ENCODE measurements around the gene COL27A1.

The COL27A1 gene

GRCh38 chr9:114207845-114208244 is 52.5 kb downstream of the COL27A1 start:
- no peak for DNase-seq

GRCh38 chr9:114209151-114209550 is 53.8 kb downstream of the COL27A1 start:
- DNase-seq: no peak

GRCh38 chr9:114210136-114210535 is 54.8 kb downstream of the COL27A1 start:
- no peak for DNase-seq

- no peak for DNase-seq
Measured at GRCh38 chr9:114210691-114211276, 55.4 kb downstream of the COL27A1 start.

- no peak for DNase-seq
Measured at GRCh38 chr9:114212826-114213225, 57.5 kb downstream of the COL27A1 start.

- no peak for DNase-seq
Measured at GRCh38 chr9:114213566-114213965, 58.2 kb downstream of the COL27A1 start.

GRCh38 chr9:114214181-114214580 is 58.8 kb downstream of the COL27A1 start:
- no peak for DNase-seq

GRCh38 chr9:114214686-114215414 is 59.5 kb downstream of the COL27A1 start:
- DNase-seq: no peak

GRCh38 chr9:114216081-114216480 is 60.7 kb downstream of the COL27A1 start:
- no peak for DNase-seq

GRCh38 chr9:114216976-114217375 is 61.6 kb downstream of the COL27A1 start:
- no peak for DNase-seq

GRCh38 chr9:114218264-114219120 is 63.2 kb downstream of the COL27A1 start:
- DNase-seq: no peak

GRCh38 chr9:114220061-114220541 is 64.8 kb downstream of the COL27A1 start:
- DNase-seq: no peak

- no peak for DNase-seq
Measured at GRCh38 chr9:114221706-114222465, 66.5 kb downstream of the COL27A1 start.

GRCh38 chr9:114223564-114224246 is 68.4 kb downstream of the COL27A1 start:
- peak; percentile 24 for DNase-seq

- DNase-seq: no peak
Measured at GRCh38 chr9:114224247-114224610, 68.9 kb downstream of the COL27A1 start.

- no peak for DNase-seq
Measured at GRCh38 chr9:114225561-114226212, 70.3 kb downstream of the COL27A1 start.

GRCh38 chr9:114226246-114227055 is 71.1 kb downstream of the COL27A1 start:
- DNase-seq: no peak

- no peak for DNase-seq
Measured at GRCh38 chr9:114227288-114228015, 72.1 kb downstream of the COL27A1 start.

GRCh38 chr9:114228016-114228808 is 72.9 kb downstream of the COL27A1 start:
- DNase-seq: no peak
